CMK (cell line): ENCODE data around the gene CACNB2.
"Not testable (repeated sequence)": the region's sequence is repeated elsewhere in the genome, so short reads cannot be mapped to it uniquely, and the experiment has no call there.

Experiments used
- DNase-seq: peaks from one replicate; pipeline ENCODE4 v3.0.0-alpha.2; 2010; ENCODE audit warnings: low read depth

CACNB2 gene

GRCh38 chr10:18401416-18402195 is 261.4 kb downstream of the CACNB2 start:
- no peak for DNase-seq

GRCh38 chr10:18402853-18403252 is 262.6 kb downstream of the CACNB2 start:
- no peak for DNase-seq

GRCh38 chr10:18404530-18404929 is 264.3 kb downstream of the CACNB2 start:
- no peak for DNase-seq

GRCh38 chr10:18406136-18406535 is 265.9 kb downstream of the CACNB2 start:
- DNase-seq = no peak

- DNase-seq = no peak
Measured at GRCh38 chr10:18409599-18410397, 269.6 kb downstream of the CACNB2 start.

GRCh38 chr10:18414061-18414460 is 273.8 kb downstream of the CACNB2 start:
- DNase-seq = no peak

- DNase-seq = no peak
Measured at GRCh38 chr10:18417950-18418527, 277.8 kb downstream of the CACNB2 start.

- DNase-seq = peak; percentile 15
Measured at GRCh38 chr10:18418541-18419215, 278.5 kb downstream of the CACNB2 start.

GRCh38 chr10:18419945-18420344 is 279.7 kb downstream of the CACNB2 start:
- DNase-seq = no peak

GRCh38 chr10:18421726-18422293 is 281.6 kb downstream of the CACNB2 start:
- DNase-seq = no peak

GRCh38 chr10:18423058-18423637 is 282.9 kb downstream of the CACNB2 start:
- DNase-seq = no peak

GRCh38 chr10:18424200-18424599 is 284.0 kb downstream of the CACNB2 start:
- DNase-seq = no peak

GRCh38 chr10:18429335-18429734 is 289.1 kb downstream of the CACNB2 start:
- no peak for DNase-seq

- DNase-seq = no peak
Measured at GRCh38 chr10:18436902-18437301, 296.7 kb downstream of the CACNB2 start.

GRCh38 chr10:18437486-18437885 is 297.3 kb downstream of the CACNB2 start:
- DNase-seq = no peak

GRCh38 chr10:18438361-18439126 is 298.3 kb downstream of the CACNB2 start:
- DNase-seq = no peak

GRCh38 chr10:18439601-18440000 is 299.4 kb downstream of the CACNB2 start:
- no peak for DNase-seq

- not testable (repeated sequence) for DNase-seq
Measured at GRCh38 chr10:18445635-18446034, 305.4 kb downstream of the CACNB2 start.

- no peak for DNase-seq
Measured at GRCh38 chr10:18446205-18446604, 306.0 kb downstream of the CACNB2 start.

- DNase-seq = no peak
Measured at GRCh38 chr10:18449611-18450026, 309.4 kb downstream of the CACNB2 start.

- DNase-seq = no peak
Measured at GRCh38 chr10:18450298-18450697, 310.1 kb downstream of the CACNB2 start.
